ENCODE data around the gene STS.
A peak's percentile ranks its signal among the peaks of the same experiment; 100 is the strongest.

STS gene, protein sequence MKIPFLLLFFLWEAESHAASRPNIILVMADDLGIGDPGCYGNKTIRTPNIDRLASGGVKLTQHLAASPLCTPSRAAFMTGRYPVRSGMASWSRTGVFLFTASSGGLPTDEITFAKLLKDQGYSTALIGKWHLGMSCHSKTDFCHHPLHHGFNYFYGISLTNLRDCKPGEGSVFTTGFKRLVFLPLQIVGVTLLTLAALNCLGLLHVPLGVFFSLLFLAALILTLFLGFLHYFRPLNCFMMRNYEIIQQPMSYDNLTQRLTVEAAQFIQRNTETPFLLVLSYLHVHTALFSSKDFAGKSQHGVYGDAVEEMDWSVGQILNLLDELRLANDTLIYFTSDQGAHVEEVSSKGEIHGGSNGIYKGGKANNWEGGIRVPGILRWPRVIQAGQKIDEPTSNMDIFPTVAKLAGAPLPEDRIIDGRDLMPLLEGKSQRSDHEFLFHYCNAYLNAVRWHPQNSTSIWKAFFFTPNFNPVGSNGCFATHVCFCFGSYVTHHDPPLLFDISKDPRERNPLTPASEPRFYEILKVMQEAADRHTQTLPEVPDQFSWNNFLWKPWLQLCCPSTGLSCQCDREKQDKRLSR

DNA sequence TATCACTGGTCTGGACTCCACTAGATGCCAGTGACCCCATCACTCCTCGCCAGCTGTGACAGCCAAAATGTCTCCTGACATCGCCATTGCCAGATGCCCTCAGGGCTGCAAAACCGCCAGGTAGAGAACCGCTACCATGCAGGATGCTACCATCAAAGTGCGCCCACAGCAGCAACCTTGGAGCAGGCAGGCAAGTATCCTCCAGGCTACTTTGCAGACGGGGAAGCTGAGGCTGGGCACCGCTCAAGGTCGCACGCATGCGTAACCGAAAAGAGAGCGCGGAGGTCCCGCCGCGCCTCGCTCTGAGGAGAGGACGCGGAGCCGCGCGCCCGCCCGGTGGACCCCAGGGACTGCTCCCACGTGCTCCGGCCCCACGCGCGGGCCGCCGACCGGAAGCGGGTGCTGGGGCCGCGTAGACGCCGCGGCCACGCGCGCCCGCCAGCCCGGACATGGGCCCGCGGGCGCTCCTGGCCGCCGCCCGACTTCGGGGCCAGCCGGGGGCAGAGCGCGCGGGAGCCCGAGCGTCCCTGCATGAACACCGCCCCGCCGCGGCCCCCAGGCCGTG is at the start of gene STS:
TSS of gene STS (plus strand) at position 300 of the 565 bp plus-strand sequence. CDS start 105,488 bp downstream, outside the sequence.
- peak; percentile 29 for DNase-seq

DNA sequence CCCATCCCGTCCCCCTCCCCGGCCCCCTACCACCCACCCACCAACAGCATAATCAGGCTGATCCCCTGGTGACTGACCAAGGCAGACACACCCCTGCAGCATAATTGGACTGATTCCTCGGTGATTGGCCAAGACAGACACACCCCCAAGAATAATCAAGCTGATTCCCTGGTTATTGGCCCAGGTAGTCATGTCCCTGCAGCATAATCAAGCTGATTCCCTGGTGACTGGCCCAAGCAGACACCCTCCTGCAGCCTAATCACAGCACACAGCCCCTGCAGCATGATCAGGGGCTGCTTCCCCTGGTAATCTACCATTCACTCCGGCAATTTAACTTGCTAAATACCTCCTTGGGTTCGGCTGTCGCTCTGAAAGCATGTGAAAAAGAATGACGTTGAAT is 47.5 kb upstream of the STS start:
- peaks cover 23% of the 10 kb centered on the region for H3K36me3 Mint-ChIP-seq (ENCODE audit: low read depth)
- no peak overlapping the region for H3K27ac Mint-ChIP-seq
- ATAC-seq: no peak

More for the DNA sequence above, at the start of gene STS:
- peak; percentile 41 for ATAC-seq
- no peaks in the 10 kb centered on the region for H3K9me3 Mint-ChIP-seq
- H3K4me1 Mint-ChIP-seq: peaks cover 23% of the 10 kb centered on the region
- H3K27ac Mint-ChIP-seq: peak within 1 kb of the TSS; percentile 71
- peak within 1 kb of the TSS; percentile 81 for H3K4me3 Mint-ChIP-seq
- H3K36me3 Mint-ChIP-seq (ENCODE audit: low read depth): no peaks in the 10 kb centered on the region
- H3K27me3 Mint-ChIP-seq: no peaks in the 10 kb centered on the region

DNA sequence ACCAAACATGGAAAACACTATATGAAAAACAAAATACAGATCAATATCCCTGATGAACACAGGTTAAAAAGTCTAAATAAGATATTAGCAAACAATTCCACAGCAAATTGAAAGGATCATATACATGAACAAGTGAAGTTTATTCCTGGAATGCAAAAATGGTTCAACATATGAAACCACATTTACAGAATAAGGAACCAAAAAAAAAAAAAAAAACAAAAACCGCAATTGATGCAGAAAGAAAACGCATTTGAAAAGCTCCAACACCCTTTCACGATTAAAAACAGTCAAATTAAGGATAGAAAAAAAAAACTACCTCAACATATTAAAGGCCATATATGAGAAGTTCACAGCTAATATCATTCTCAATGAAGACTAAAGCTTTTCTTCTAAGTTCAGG is 45.4 kb upstream of the STS start:
- peaks cover 3% of the 10 kb centered on the region for H3K4me1 Mint-ChIP-seq
- no peaks in the 10 kb centered on the region for H3K9me3 Mint-ChIP-seq

More for the DNA sequence above, 47.5 kb upstream of the STS start:
- peaks cover 3% of the 10 kb centered on the region for H3K4me1 Mint-ChIP-seq
- no peaks in the 10 kb centered on the region for H3K27me3 Mint-ChIP-seq
- DNase-seq: no peak
- H3K9me3 Mint-ChIP-seq: no peaks in the 10 kb centered on the region
- H3K4me3 Mint-ChIP-seq: no peak overlapping the region

DNA sequence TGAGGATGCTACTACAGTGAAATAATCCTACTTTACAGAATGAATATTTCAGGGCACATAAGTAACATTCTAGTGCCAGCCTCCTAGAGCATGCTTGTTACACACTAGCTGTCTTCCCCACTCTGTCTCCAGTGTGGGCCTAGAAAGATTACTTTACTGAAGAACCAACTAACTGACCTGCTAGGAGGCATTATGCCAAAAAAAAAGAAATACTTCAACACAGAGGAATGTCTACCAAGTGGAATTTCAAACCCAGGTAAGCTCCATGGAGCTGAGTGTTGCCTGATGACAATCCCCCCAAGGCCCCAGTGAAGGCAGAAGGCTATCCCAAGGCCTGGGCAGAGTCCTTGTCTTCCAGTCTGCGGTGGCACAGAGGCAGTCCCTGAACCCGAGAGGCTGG is 40.9 kb upstream of the STS start:
- H3K9me3 Mint-ChIP-seq: no peaks in the 10 kb centered on the region
- peaks cover 18% of the 10 kb centered on the region for H3K36me3 Mint-ChIP-seq (ENCODE audit: low read depth)
- H3K4me1 Mint-ChIP-seq: peaks cover 18% of the 10 kb centered on the region
- DNase-seq (no peak), ATAC-seq (no peak)
- H3K4me3 Mint-ChIP-seq: no peak overlapping the region
- no peak overlapping the region for H3K27ac Mint-ChIP-seq
- H3K27me3 Mint-ChIP-seq: no peaks in the 10 kb centered on the region

More for the DNA sequence above, 45.4 kb upstream of the STS start:
- Mint-ChIP-seq H3K36me3 (ENCODE audit: low read depth) (peaks cover 23% of the 10 kb centered on the region), H3K27ac (no peak overlapping the region), H3K4me3 (no peak overlapping the region), H3K27me3 (no peaks in the 10 kb centered on the region)
- ATAC-seq: no peak
- no peak for DNase-seq

DNA sequence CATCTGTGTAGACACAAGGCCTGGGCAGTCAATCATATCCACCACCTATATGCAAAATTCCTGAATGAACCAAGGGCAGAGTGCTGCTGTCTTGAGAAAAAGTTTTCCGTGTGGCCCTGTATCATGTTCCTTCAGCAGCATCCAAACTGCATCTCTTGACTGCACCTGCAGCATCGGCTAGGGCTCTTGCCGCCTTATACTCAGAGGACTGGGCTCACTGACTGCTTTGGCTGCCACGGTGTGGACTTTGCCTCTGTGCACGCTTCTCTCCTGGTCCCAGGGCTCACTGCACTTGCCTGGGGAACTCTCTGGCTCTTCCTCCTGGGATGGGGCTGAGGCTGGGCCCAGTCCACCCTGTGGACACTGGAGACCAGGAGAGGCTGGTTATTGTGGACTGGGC is 39.5 kb upstream of the STS start:
- no peak for ATAC-seq
- peaks cover 11% of the 10 kb centered on the region for H3K36me3 Mint-ChIP-seq (ENCODE audit: low read depth)
- DNase-seq: no peak
- no peaks in the 10 kb centered on the region for H3K27me3 Mint-ChIP-seq
- no peak overlapping the region for H3K27ac Mint-ChIP-seq
- peaks cover 17% of the 10 kb centered on the region for H3K4me1 Mint-ChIP-seq
- no peak overlapping the region for H3K4me3 Mint-ChIP-seq
- H3K9me3 Mint-ChIP-seq: no peaks in the 10 kb centered on the region

DNA sequence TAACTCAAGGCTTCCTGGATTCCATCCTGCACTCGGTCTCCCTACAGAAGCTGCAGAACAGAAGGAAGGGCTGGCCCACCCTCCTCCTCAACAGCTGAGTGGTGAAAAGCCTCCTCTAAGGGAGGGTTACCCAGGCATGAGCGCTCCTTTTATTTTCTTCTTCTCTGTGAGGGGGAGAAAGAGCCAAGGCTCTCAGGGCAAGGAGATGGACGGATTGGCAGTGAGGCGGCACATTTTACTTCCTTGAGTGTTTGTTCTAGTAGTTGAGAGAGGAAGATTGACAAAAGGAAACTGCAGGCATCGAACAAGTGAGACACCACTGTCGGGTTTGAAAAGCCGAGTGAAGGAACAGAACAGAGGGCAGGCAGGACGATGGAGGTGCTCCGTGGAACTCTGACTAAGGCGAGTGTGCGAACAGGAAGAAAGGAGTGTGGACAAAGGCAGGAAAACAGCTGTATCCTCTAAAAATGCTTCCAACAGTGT is 38.4 kb upstream of the STS start:
- H3K27me3 Mint-ChIP-seq: no peaks in the 10 kb centered on the region
- peaks cover 17% of the 10 kb centered on the region for H3K4me1 Mint-ChIP-seq
- ATAC-seq: no peak
- H3K36me3 Mint-ChIP-seq (ENCODE audit: low read depth): peaks cover 5% of the 10 kb centered on the region
- H3K9me3 Mint-ChIP-seq: no peaks in the 10 kb centered on the region
- no peak for DNase-seq
- peak overlapping the region; percentile 56 for H3K4me3 Mint-ChIP-seq
- no peak overlapping the region for H3K27ac Mint-ChIP-seq

DNA sequence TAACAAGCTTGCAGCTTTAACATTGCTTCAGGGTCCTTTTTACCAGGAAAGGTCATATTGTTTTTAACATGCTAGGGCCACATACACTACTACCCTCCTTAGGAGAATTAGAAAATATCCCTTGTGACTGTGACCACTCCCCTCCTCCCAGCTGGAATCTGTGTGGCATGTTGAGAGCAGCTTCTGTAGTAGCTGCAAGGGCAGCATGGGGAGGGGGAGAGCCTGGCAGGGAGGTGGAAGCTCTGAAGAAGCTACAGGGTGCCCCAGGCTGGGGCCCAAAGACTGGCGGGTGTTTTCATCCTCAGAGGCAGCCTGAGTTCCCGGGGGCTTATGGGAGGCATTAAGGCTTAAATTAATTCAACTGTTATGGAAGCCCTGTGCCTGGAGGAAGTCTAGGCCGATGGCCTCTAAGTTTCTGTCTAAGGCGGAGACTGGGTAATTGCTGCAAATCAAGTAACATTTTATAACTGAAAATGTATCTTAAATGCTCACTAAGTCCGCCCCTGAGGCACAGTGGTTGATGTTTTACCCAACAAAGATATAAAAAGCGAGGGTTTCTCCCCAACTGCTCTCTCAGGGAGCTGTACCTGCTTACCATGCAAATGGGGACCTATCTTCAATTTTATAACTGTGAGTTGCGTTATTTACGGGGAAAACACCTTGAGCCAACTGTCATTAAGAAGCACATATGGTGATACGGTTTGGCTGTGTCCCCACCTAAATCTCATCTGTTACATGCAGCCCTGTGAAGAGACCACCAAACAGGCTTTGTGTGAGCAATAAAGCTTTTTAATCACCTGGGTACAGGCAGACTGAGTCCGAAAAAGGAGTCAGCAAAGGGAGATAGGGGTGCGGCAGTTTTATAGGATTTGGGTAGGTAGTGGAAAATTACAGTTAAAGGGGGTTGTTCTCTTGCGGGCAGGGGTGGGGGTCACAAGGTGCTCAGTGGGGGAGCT is 37.4 kb upstream of the STS start:
- ATAC-seq: no peak
- Mint-ChIP-seq H3K4me3 (no peak overlapping the region), H3K27ac (no peak overlapping the region), H3K27me3 (no peaks in the 10 kb centered on the region), H3K9me3 (no peaks in the 10 kb centered on the region), H3K36me3 (ENCODE audit: low read depth) (no peaks in the 10 kb centered on the region), H3K4me1 (peaks cover 17% of the 10 kb centered on the region)
- no peak for DNase-seq

DNA sequence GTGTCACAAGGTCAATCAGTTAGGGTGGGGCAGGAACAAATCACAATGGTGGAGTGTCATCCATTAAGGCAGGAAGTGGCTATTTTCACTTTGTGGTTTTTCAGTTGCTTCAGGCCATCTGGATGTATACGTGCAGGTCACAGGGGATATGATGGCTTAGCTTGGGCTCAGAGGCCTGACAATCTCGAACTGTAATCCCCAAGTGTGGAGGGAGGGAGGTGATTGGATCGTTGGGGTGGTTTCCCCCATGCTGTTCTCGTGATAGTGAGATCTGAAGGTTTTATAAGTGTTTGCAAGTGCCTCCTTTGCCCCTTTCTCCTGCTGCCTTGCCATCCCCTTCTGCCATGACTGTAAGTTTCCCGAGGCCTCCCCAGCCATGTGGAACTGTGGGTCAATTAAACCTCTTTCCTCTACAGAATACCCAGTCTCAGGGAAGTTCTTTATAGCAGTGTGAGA is 36.7 kb upstream of the STS start:
- Mint-ChIP-seq H3K9me3 (no peaks in the 10 kb centered on the region), H3K4me3 (no peak overlapping the region), H3K36me3 (ENCODE audit: low read depth) (no peaks in the 10 kb centered on the region), H3K27me3 (no peaks in the 10 kb centered on the region), H3K27ac (no peak overlapping the region), H3K4me1 (peaks cover 20% of the 10 kb centered on the region)
- no peak for ATAC-seq
- no peak for DNase-seq

DNA sequence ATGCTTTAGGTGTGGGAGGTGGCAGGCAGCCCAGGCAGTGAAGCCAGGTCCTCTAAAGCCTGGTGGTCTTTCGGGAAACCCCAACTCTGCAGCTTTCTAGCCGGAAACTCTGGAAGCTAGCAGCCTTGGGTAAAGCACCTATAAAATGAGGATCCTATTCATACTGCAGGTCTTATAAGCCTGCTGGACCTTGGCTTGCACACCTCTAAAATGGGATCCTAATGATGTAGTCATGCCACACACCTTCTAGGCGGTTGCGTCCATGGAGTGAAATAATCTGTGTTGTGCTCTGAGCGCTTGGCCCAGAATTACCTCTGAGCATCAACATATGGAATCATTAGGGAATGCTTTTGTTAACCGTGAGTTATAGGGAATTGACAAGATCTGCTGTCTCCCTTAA is 36.0 kb upstream of the STS start:
- Mint-ChIP-seq H3K36me3 (ENCODE audit: low read depth) (no peaks in the 10 kb centered on the region), H3K9me3 (no peaks in the 10 kb centered on the region), H3K27ac (no peak overlapping the region), H3K27me3 (no peaks in the 10 kb centered on the region), H3K4me1 (peaks cover 20% of the 10 kb centered on the region), H3K4me3 (no peak overlapping the region)
- DNase-seq (no peak), ATAC-seq (no peak)

DNA sequence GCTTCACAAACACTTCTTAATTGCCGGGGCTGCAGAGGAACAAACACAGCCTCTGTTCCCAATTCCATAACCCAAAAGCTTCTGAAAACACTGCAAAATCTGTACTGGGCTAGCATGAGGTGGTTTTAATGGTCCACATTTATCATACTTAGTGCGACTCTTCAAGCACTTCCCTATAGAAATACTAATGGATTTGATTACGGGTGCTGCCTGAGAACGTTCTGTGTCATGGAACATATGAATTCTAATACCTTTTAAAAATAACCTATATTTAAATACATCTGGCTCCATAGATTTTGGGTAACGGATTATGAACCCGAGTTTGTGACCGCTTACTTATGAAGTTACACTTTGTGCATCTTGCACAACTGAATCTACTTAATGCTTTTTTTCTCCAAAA is 35.4 kb upstream of the STS start:
- Mint-ChIP-seq H3K4me3 (no peak overlapping the region), H3K36me3 (ENCODE audit: low read depth) (no peaks in the 10 kb centered on the region), H3K9me3 (no peaks in the 10 kb centered on the region), H3K27ac (no peak overlapping the region), H3K4me1 (peaks cover 20% of the 10 kb centered on the region), H3K27me3 (no peaks in the 10 kb centered on the region)
- DNase-seq (no peak), ATAC-seq (no peak)

DNA sequence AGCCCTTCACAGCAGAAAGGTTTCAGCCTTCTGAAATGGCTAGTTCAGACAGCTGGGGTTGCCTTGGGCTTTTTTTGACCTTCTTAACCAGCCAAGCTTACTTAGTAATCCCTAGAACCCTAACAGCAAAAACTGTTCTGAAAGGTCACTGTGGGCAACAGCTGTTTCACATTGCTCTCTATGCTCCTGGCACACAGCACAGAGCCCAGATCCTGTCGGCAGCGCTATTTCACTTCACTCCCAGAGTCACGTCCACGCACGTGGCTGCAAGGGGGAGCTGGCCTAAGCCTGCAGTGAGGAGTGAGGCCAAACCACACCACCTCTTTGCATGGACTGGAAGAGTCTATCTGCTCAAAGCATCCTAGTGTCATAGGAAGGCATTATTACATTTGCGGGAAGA is 32.0 kb upstream of the STS start:
- no peak for DNase-seq
- H3K4me3 Mint-ChIP-seq: no peak overlapping the region
- peaks cover 13% of the 10 kb centered on the region for H3K4me1 Mint-ChIP-seq
- no peak for ATAC-seq
- H3K27me3 Mint-ChIP-seq: no peaks in the 10 kb centered on the region
- H3K9me3 Mint-ChIP-seq: no peaks in the 10 kb centered on the region
- H3K36me3 Mint-ChIP-seq (ENCODE audit: low read depth): peaks cover 8% of the 10 kb centered on the region
- H3K27ac Mint-ChIP-seq: no peak overlapping the region

DNA sequence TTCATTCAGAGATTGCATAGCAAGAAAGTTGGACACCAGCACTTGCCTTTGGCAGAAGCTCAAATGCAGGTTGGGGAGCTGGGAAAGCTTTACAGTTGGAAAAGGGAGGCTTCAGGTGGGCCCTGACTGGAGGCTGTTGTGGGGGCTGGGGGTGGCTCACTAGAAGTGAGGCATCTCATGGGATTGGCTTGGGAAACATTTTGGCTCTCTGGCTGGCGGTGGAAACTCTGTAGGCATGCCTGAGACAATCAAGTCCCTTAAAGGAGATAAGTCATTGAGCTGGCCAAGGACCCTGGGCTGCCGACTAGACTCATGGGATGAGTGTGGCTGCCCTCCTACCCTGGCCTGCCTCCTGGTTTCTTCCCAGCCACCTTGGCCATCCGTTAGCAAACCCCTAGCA is 31.4 kb upstream of the STS start:
- H3K36me3 Mint-ChIP-seq (ENCODE audit: low read depth): peaks cover 8% of the 10 kb centered on the region

DNA sequence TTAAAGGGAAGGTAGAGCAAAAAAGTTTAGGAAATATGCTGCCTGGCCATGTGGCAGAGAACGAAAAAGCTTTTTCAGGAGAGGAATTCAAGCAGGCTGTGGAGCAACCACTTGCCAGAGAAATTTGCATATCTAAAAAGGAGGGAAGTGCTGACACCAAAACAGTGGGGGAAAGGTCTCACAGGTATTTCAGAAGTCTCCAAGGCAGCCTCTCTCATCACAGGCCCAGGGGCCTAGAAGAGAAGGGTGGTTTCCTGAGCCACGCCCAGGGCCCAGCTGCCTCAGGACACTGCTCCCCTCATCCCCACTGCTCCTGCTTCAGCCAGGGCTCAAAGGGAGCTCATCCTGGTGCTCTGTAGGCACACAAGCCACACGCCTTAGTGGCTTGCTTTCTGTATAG is 29.9 kb upstream of the STS start:
- DNase-seq (no peak), ATAC-seq (no peak)
- Mint-ChIP-seq H3K9me3 (no peaks in the 10 kb centered on the region), H3K4me3 (no peak overlapping the region), H3K27ac (no peak overlapping the region), H3K27me3 (no peaks in the 10 kb centered on the region), H3K36me3 (ENCODE audit: low read depth) (peaks cover 8% of the 10 kb centered on the region), H3K4me1 (peaks cover 7% of the 10 kb centered on the region)

More for the DNA sequence above, 31.4 kb upstream of the STS start:
- Mint-ChIP-seq H3K4me1 (peaks cover 8% of the 10 kb centered on the region), H3K9me3 (no peaks in the 10 kb centered on the region), H3K27ac (no peak overlapping the region), H3K27me3 (no peaks in the 10 kb centered on the region), H3K4me3 (no peak overlapping the region)
- DNase-seq (no peak), ATAC-seq (no peak)

Measured in activated naive CD8-positive, alpha-beta T cell treated with anti-CD3 and anti-CD28 coated beads, Interleukin-2, amount 50 U/mL, for 24 hours (primary cell).